Transverse colon (tissue), 4 donors: ENCODE measurements around the gene CYFIP2. TPM values are rescaled to one million over a fixed set of nuclear protein-coding genes. Genes with fewer than 3 reads are reported as not detected.

Experiments
- DNase-seq: peaks from one replicate; pipeline ENCODE4 v3.0.0-alpha.2; 2019
- H3K27ac ChIP-seq, 4 donors: fragments of 200-600 bp; sonication (generic); 2 replicates each; pipeline ENCODE4 v1.5.1; 2016 to 2018; ENCODE audit warnings: inconsistent platforms in 4 of 4
- H3K27me3 ChIP-seq: fragments of 200-600 bp; sonication (generic); 2 replicates; pipeline ENCODE4 v1.5.1; 2017; ENCODE audit warnings: inconsistent platforms
- H3K36me3 ChIP-seq, 4 donors: fragments of 200-600 bp; sonication (generic); 2 replicates each; pipeline ENCODE4 v1.5.1; 2017 to 2019; ENCODE audit warnings: inconsistent platforms in 4 of 4
- H3K4me1 ChIP-seq, 4 donors: fragments of 200-600 bp; sonication (generic); 2 replicates each; pipeline ENCODE4 v1.5.1; 2017 to 2020; ENCODE audit warnings: inconsistent platforms in 4 of 4
- H3K4me3 ChIP-seq, 4 donors: fragments of 200-600 bp; sonication (generic); 1 replicate in 1 of 4; 2 replicates in 3 of 4; pipeline versions ENCODE4 v1.5.1 to v1.6.1; 2017 to 2019; ENCODE audit warnings: inconsistent platforms in 4 of 4
- H3K9me3 ChIP-seq, 2 donors: fragments of 200-600 bp; sonication (generic); 2 replicates each; pipeline ENCODE4 v1.5.1; 2017 to 2019; ENCODE audit warnings: inconsistent platforms in 2 of 2
- CTCF ChIP-seq, 5 experiments: fragments of 200-600 bp in 3 of 5; fragments of 450-650 bp in 2 of 5; sonication (generic) in 3 of 5; IDR thresholded peaks; 1 replicate in 2 of 5; 2 replicates in 3 of 5; pipeline ENCODE4 v1.5.1; 2016 to 2017; ENCODE audit warnings: antibody characterized with exemption in 5 of 5, inconsistent platforms in 3 of 5, mild to moderate bottlenecking in 2 of 5, moderate library complexity in 1 of 5
- EP300 ChIP-seq: sonication (generic); formaldehyde crosslinking; IDR thresholded peaks from one replicate; pipeline ENCODE4 v1.6.1; 2017; ENCODE audit warnings: antibody characterized with exemption, low read depth
- POLR2A ChIP-seq: fragments of 450-650 bp; IDR thresholded peaks from one replicate; pipeline ENCODE4 v1.6.1; 2016; ENCODE audit warnings: antibody characterized with exemption, mild to moderate bottlenecking, moderate library complexity
- POLR2AphosphoS5 ChIP-seq, 3 donors: sonication (generic); formaldehyde crosslinking; IDR thresholded peaks; one replicate each; pipeline ENCODE4 v1.6.1; 2016; ENCODE audit warnings: antibody characterized with exemption in 3 of 3
- WGBS, 2 donors: methylation state at CpG; one replicate each; pipeline ENCODE4 v1.1.5; 2018; ENCODE audit warnings: low coverage in 1 of 2; 5-methylcytosine and 5-hydroxymethylcytosine counted together
- in situ Hi-C, 4 donors: fragments of 200-750 bp; cut with MboI; loops; one replicate each; pipeline versions ENCODE4 v1.15.0 to v1.15.1; 2017; ENCODE audit warnings: low sequenced_read_pairs in 3 of 4, low pct_ligation_motif_present in 1 of 4, low pct_unique_long_range_greater_than_20kb in 1 of 4
- intact Hi-C: fragments of 100-400 bp; cut with DNase I; formaldehyde crosslinking; loops from one replicate; pipeline ENCODE4 v1.15.1; 2023; ENCODE audit warnings: low total_unique reads
- total RNA-seq, 4 donors: library from RNA; depleted of rRNA; stranded (reverse); fragments of >200 nt; gene quantifications; one replicate each; pipeline ENCODE4 v1.1.0, GENCODE V29; 2016

The CYFIP2 gene
- total RNA-seq, 4 donors from 2014 or later, result 34.0 to 134 (median 41.6) TPM

GRCh38 chr5:157443041-157443549, 177.2 kb downstream of the CYFIP2 start:
- in situ Hi-C loops, result loop anchor here in 2 of 4 donors (25.0 kb wide), 2 partner anchors 269 to 294 kb away; partner anchors contain the start of genes LSM11 (in 1 of the 2) and THG1L (in 1 of the 2)
- WGBS, 2 donors, result 80% methylated on average over 2 to 7 of the region's 7 CpGs
- intact Hi-C loops, result no loop called here

GRCh38 chr5:157444224-157444623, 178.3 kb downstream of the CYFIP2 start:
- Histone ChIP-seq H3K36me3 (no peaks in the 10 kb centered on the region), H3K9me3 (no peaks in the 10 kb centered on the region), H3K27me3 (no peaks in the 10 kb centered on the region), H3K4me1 (peaks cover 0 to 16% (median 4%) of the 10 kb centered on the region in 4 donors), H3K4me3 (no peak overlapping the region), H3K27ac (no peak overlapping the region)
- WGBS, 2 donors, result 52 to 66% methylated on average over 4 of the region's 4 CpGs
- intact Hi-C loops (no loop called here), in situ Hi-C loops (loop anchor here in 2 of 4 donors (25.0 kb wide), 2 partner anchors 268 to 293 kb away; partner anchors contain the start of genes LSM11 (in 1 of the 2) and THG1L (in 1 of the 2))
- no peak for DNase-seq
- TF ChIP-seq POLR2AphosphoS5 (IDR thresholded peaks at IDR 0.05) (no peak), CTCF (IDR thresholded peaks at IDR 0.05) (no peak), EP300 (no peak), POLR2A (no peak)

More at GRCh38 chr5:157443041-157443549, 177.2 kb downstream of the CYFIP2 start:
- Histone ChIP-seq H3K27me3 (no peaks in the 10 kb centered on the region), H3K27ac (no peak overlapping the region), H3K4me1 (peaks cover 0 to 11% (median 0%) of the 10 kb centered on the region in 4 donors), H3K4me3 (no peak overlapping the region), H3K9me3 (no peaks in the 10 kb centered on the region), H3K36me3 (no peaks in the 10 kb centered on the region)
- TF ChIP-seq CTCF (IDR thresholded peaks at IDR 0.05), result no peak
- DNase-seq, result no peak

Other genes starting within 250 kb of the CYFIP2 start
- 1 to 10 TPM in 2 of 4 donors, under 1 TPM in 1, not detected in 1; 0.60 to 3.7 (median 2.9) TPM for gene HAVCR1, start 207.0 kb upstream of the CYFIP2 start, total RNA-seq
- gene HAVCR2, start 157.1 kb upstream of the CYFIP2 start, total RNA-seq, result 1 to 10 TPM in 3 of 4 donors, under 1 TPM in 1; 0.20 to 6.7 (median 3.2) TPM
- 10 to 100 TPM in 2 of 4 donors, 1 to 10 TPM in 1, not detected in 1; 10.0 to 12.1 (median 11.0) TPM for gene MED7, start 123.3 kb upstream of the CYFIP2 start, total RNA-seq
- not detected for gene GARIN3, start 99.9 kb upstream of the CYFIP2 start, total RNA-seq
- gene ITK, start 85.3 kb upstream of the CYFIP2 start, total RNA-seq, result 10 to 100 TPM in 1 of 4 donors, 1 to 10 TPM in 2, under 1 TPM in 1; 0.40 to 43.4 (median 5.0) TPM
- under 1 TPM in 2 of 4 donors, not detected in 2; 0.48 to 0.82 TPM for gene NIPAL4, start 194.1 kb downstream of the CYFIP2 start, total RNA-seq